GM23338 (cell line): ENCODE data around the gene UFD1. TPM values are rescaled to one million over a fixed set of nuclear protein-coding genes. Genes with fewer than 3 reads are reported as not detected.
"Not testable (repeated sequence)": the region's sequence is repeated elsewhere in the genome, so short reads cannot be mapped to it uniquely, and the experiment has no call there.

Experiments used
- ATAC-seq: fragments of 200-7000 bp; cut with Tn5 transposase; 3 replicates; pipeline ENCODE4 v1.9.1; 2020
- DNase-seq: peaks from one replicate; pipeline ENCODE4 v3.0.0-alpha.2; 2015; ENCODE audit warnings: low spot score
- H2AFZ ChIP-seq: fragments of 200-600 bp; sonication (generic); 2 replicates; pipeline ENCODE4 v1.8.0; 2016; ENCODE audit warnings: antibody characterized with exemption, mild to moderate bottlenecking, moderate library complexity
- H3F3A ChIP-seq: fragments of 200-600 bp; sonication (generic); replicated peaks from 2 replicates; pipeline ENCODE4 v1.8.0; 2017; ENCODE audit warnings: antibody characterized with exemption, mixed run types, low read depth
- H3K27ac ChIP-seq: fragments of 200-600 bp; sonication (generic); 2 replicates; pipeline ENCODE4 v1.6.1; 2016; ENCODE audit warnings: low read depth
- H3K27me3 ChIP-seq: fragments of 200-600 bp; sonication (generic); 2 replicates; pipeline ENCODE4 v1.8.0; 2016; ENCODE audit warnings: mild to moderate bottlenecking, mixed run types, moderate library complexity; ENCODE audit not compliant: insufficient read depth
- H3K36me3 ChIP-seq: fragments of 200-600 bp; sonication (generic); 2 replicates; pipeline ENCODE4 v1.8.0; 2016; ENCODE audit warnings: mild to moderate bottlenecking; ENCODE audit not compliant: insufficient read depth
- H3K4me1 ChIP-seq: fragments of 200-600 bp; sonication (generic); 2 replicates; pipeline ENCODE4 v1.8.0; 2016; ENCODE audit warnings: mild to moderate bottlenecking, moderate library complexity; ENCODE audit not compliant: insufficient read depth
- H3K4me2 ChIP-seq: fragments of 200-600 bp; sonication (generic); 2 replicates; pipeline ENCODE4 v1.7.1; 2017; ENCODE audit warnings: mixed run types
- H3K4me3 ChIP-seq: fragments of 200-600 bp; sonication (generic); 2 replicates; pipeline ENCODE4 v1.6.1; 2016; ENCODE audit warnings: mixed run types
- H3K79me2 ChIP-seq: fragments of 200-600 bp; sonication (generic); replicated peaks from 2 replicates; pipeline ENCODE4 v1.8.0; 2017; ENCODE audit warnings: mild to moderate bottlenecking; ENCODE audit not compliant: insufficient read depth
- H3K9me2 ChIP-seq: fragments of 200-600 bp; sonication (generic); 2 replicates; pipeline ENCODE4 v1.8.0; 2017; ENCODE audit not compliant: insufficient read depth
- H4K20me1 ChIP-seq: fragments of 200-600 bp; sonication (generic); replicated peaks from 2 replicates; pipeline ENCODE4 v1.8.0; 2017; ENCODE audit warnings: mild to moderate bottlenecking; ENCODE audit not compliant: insufficient read depth
- H3K27ac Mint-ChIP-seq: 2 replicates; pipeline ENCODE4 v1.8.0; 2020; ENCODE audit warnings: inconsistent platforms, mild to moderate bottlenecking, moderate library complexity, mixed read lengths
- H3K27me3 Mint-ChIP-seq: 3 replicates; pipeline ENCODE4 v1.8.0; 2022; ENCODE audit warnings: low read depth, mild to moderate bottlenecking, moderate library complexity, mixed read lengths, inconsistent platforms; ENCODE audit not compliant: insufficient read depth, poor library complexity
- H3K36me3 Mint-ChIP-seq: 3 replicates; pipeline ENCODE4 v1.8.0; 2021; ENCODE audit warnings: low read depth, mild to moderate bottlenecking, inconsistent platforms, moderate library complexity, mixed read lengths
- H3K4me1 Mint-ChIP-seq: 3 replicates; pipeline ENCODE4 v1.8.0; 2020; ENCODE audit warnings: mild to moderate bottlenecking, inconsistent platforms, mixed read lengths
- H3K4me3 Mint-ChIP-seq: 3 replicates; pipeline ENCODE4 v1.8.0; 2021; ENCODE audit warnings: moderate library complexity, mild to moderate bottlenecking, inconsistent platforms, mixed read lengths
- H3K9me3 Mint-ChIP-seq: 3 replicates; pipeline ENCODE4 v1.8.0; 2020; ENCODE audit warnings: moderate library complexity, mild to moderate bottlenecking, inconsistent platforms, mixed read lengths
- EZH2 ChIP-seq: fragments of 200-600 bp; sonication (generic); IDR thresholded peaks from one replicate; pipeline ENCODE4 v1.8.0; 2017; ENCODE audit warnings: antibody characterized with exemption, mild to moderate bottlenecking, low read depth; ENCODE audit not compliant: unreplicated experiment
- EZH2phosphoT487 ChIP-seq: fragments of 200-600 bp; sonication (generic); IDR thresholded peaks from one replicate; pipeline ENCODE4 v1.8.1; 2018; ENCODE audit warnings: antibody characterized with exemption; ENCODE audit not compliant: unreplicated experiment
- NANOG ChIP-seq: IDR thresholded peaks from 2 replicates; pipeline ENCODE4 v1.6.1; 2016; ENCODE audit warnings: antibody characterized with exemption, borderline replicate concordance
- ZNF114 ChIP-seq: fragments of 250-450 bp; sonication (Bioruptor Pico); IDR thresholded peaks from 2 replicates; pipeline ENCODE4 v1.5.0; 2020; ENCODE audit warnings: mild to moderate bottlenecking, moderate library complexity
- polyA plus RNA-seq: library from polyadenylated mRNA; unstranded; fragments of >200 nt; fragmentation: Nextera tagmentation; extraction: Ambion mirVana; gene quantifications from 2 replicates; pipeline ENCODE4 v1.2.1, GENCODE V29; 2016
- total RNA-seq: library from RNA; depleted of rRNA; stranded (reverse); fragments of >200 nt; shearing (Covaris generic); gene quantifications from 2 replicates; pipeline ENCODE4 v1.2.3, GENCODE V29; 2014
- TF ChIP-seq, protein P1 (sequence below), 2 experiments: fragments of 200-600 bp in 1 of 2; sonication (generic) in 1 of 2; conservative IDR thresholded peaks; 2 replicates each; pipeline versions ENCODE4 v1.5.1 to v1.6.1; 2016 to 2017; ENCODE audit warnings: antibody characterized with exemption in 2 of 2, low read depth in 2 of 2, mild to moderate bottlenecking in 2 of 2, moderate library complexity in 1 of 2
- TF ChIP-seq, protein P2 (sequence below): fragments of 250-450 bp; sonication (Bioruptor Pico); IDR thresholded peaks from 2 replicates; pipeline ENCODE4 v1.5.0; 2020; ENCODE audit warnings: mild to moderate bottlenecking, moderate library complexity
- TF ChIP-seq, protein P3 (sequence below): IDR thresholded peaks from one replicate; pipeline ENCODE4 v1.6.1; 2018; ENCODE audit warnings: antibody characterized with exemption; ENCODE audit not compliant: unreplicated experiment

Gene UFD1
- total and polyA plus RNA-seq, 2 experiments from 2014 or later = 53.5 to 93.8 TPM

DNA sequence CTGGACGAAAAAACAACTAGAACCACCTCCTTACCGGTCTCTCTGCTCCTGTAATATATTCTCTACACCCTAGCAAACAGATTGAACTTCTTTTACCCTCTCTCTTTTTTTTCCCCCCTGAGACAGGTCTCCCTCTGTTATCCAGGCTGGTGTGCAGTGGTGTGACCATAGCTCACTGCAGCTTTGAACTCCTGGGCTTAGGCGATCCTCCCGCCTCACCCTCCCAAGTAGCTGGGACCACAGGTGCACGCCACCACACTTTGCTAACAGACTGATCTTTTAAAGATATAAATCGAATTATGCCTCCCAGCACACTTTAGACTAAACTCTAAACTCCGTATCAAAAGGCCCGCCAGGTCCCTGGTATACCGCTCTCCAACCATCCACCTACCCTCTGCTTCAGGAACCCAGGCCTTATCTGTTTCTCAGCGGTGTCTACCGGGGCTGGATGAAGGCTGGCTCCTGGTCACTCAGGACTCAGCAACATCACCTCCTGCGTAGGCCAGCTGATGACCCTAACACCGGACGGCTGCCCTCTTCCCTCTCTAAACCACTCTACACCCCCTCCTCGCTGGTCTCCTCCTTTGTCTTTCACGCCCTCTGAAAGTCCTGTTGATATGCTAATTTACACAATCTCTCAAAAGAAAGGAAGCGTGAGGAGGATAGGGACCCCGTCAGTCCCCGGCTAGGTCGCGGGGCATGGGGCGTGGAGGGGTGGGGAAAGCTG, 32.2 kb downstream of the UFD1 start:
- DNase-seq = peak; percentile 86
- Histone ChIP-seq H3K4me1 (peaks cover 12% of the 10 kb centered on the region; the same call in 1 of the 2 replicates), H3K79me2 (peaks cover 36% of the 10 kb centered on the region), H3K9me2 (no peaks in the 10 kb centered on the region), H3K27ac (peak overlapping the region; percentile 64; the same call in 1 of the 2 replicates), H4K20me1 (peaks cover 51% of the 10 kb centered on the region), H3K4me3 (peak overlapping the region; percentile 77), H3K36me3 (no peaks in the 10 kb centered on the region; the same call in 1 of the 2 replicates), H3F3A (peaks cover 11% of the 10 kb centered on the region; the same call in 1 of the 2 replicates), H3K4me2 (peak overlapping the region; percentile 90), H2AFZ (no peak overlapping the region), H3K27me3 (peaks cover 8% of the 10 kb centered on the region)
- Mint-ChIP-seq H3K27me3 (peaks cover 15% of the 10 kb centered on the region), H3K4me3 (peak overlapping the region; percentile 91), H3K36me3 (peaks cover 49% of the 10 kb centered on the region), H3K27ac (peak overlapping the region; percentile 82), H3K9me3 (no peaks in the 10 kb centered on the region; the same call in 2 of the 3 replicates), H3K4me1 (peaks cover 17% of the 10 kb centered on the region)
- peak; percentile 77 for ATAC-seq
- TF ChIP-seq EZH2phosphoT487 (no peak), EZH2 (no peak), NANOG (no peak), ZNF114 (no peak)
- TF ChIP-seq, protein P1, sequence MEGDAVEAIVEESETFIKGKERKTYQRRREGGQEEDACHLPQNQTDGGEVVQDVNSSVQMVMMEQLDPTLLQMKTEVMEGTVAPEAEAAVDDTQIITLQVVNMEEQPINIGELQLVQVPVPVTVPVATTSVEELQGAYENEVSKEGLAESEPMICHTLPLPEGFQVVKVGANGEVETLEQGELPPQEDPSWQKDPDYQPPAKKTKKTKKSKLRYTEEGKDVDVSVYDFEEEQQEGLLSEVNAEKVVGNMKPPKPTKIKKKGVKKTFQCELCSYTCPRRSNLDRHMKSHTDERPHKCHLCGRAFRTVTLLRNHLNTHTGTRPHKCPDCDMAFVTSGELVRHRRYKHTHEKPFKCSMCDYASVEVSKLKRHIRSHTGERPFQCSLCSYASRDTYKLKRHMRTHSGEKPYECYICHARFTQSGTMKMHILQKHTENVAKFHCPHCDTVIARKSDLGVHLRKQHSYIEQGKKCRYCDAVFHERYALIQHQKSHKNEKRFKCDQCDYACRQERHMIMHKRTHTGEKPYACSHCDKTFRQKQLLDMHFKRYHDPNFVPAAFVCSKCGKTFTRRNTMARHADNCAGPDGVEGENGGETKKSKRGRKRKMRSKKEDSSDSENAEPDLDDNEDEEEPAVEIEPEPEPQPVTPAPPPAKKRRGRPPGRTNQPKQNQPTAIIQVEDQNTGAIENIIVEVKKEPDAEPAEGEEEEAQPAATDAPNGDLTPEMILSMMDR (conservative IDR thresholded peaks at IDR 0.05; ENCODE audit: low read depth in 2 of 2) = no peak
- TF ChIP-seq, protein P2, sequence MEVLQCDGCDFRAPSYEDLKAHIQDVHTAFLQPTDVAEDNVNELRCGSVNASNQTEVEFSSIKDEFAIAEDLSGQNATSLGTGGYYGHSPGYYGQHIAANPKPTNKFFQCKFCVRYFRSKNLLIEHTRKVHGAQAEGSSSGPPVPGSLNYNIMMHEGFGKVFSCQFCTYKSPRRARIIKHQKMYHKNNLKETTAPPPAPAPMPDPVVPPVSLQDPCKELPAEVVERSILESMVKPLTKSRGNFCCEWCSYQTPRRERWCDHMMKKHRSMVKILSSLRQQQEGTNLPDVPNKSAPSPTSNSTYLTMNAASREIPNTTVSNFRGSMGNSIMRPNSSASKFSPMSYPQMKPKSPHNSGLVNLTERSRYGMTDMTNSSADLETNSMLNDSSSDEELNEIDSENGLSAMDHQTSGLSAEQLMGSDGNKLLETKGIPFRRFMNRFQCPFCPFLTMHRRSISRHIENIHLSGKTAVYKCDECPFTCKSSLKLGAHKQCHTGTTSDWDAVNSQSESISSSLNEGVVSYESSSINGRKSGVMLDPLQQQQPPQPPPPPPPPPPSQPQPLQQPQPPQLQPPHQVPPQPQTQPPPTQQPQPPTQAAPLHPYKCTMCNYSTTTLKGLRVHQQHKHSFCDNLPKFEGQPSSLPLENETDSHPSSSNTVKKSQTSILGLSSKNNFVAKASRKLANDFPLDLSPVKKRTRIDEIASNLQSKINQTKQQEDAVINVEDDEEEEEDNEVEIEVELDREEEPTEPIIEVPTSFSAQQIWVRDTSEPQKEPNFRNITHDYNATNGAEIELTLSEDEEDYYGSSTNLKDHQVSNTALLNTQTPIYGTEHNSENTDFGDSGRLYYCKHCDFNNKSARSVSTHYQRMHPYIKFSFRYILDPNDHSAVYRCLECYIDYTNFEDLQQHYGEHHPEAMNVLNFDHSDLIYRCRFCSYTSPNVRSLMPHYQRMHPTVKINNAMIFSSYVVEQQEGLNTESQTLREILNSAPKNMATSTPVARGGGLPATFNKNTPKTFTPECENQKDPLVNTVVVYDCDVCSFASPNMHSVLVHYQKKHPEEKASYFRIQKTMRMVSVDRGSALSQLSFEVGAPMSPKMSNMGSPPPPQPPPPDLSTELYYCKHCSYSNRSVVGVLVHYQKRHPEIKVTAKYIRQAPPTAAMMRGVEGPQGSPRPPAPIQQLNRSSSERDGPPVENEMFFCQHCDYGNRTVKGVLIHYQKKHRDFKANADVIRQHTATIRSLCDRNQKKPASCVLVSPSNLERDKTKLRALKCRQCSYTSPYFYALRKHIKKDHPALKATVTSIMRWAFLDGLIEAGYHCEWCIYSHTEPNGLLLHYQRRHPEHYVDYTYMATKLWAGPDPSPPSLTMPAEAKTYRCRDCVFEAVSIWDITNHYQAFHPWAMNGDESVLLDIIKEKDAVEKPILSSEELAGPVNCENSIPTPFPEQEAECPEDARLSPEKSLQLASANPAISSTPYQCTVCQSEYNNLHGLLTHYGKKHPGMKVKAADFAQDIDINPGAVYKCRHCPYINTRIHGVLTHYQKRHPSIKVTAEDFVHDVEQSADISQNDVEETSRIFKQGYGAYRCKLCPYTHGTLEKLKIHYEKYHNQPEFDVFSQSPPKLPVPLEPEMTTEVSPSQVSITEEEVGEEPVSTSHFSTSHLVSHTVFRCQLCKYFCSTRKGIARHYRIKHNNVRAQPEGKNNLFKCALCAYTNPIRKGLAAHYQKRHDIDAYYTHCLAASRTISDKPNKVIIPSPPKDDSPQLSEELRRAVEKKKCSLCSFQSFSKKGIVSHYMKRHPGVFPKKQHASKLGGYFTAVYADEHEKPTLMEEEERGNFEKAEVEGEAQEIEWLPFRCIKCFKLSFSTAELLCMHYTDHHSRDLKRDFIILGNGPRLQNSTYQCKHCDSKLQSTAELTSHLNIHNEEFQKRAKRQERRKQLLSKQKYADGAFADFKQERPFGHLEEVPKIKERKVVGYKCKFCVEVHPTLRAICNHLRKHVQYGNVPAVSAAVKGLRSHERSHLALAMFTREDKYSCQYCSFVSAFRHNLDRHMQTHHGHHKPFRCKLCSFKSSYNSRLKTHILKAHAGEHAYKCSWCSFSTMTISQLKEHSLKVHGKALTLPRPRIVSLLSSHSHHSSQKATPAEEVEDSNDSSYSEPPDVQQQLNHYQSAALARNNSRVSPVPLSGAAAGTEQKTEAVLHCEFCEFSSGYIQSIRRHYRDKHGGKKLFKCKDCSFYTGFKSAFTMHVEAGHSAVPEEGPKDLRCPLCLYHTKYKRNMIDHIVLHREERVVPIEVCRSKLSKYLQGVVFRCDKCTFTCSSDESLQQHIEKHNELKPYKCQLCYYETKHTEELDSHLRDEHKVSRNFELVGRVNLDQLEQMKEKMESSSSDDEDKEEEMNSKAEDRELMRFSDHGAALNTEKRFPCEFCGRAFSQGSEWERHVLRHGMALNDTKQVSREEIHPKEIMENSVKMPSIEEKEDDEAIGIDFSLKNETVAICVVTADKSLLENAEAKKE (CRISPR knock-in tag) = no peak
- TF ChIP-seq, protein P3, sequence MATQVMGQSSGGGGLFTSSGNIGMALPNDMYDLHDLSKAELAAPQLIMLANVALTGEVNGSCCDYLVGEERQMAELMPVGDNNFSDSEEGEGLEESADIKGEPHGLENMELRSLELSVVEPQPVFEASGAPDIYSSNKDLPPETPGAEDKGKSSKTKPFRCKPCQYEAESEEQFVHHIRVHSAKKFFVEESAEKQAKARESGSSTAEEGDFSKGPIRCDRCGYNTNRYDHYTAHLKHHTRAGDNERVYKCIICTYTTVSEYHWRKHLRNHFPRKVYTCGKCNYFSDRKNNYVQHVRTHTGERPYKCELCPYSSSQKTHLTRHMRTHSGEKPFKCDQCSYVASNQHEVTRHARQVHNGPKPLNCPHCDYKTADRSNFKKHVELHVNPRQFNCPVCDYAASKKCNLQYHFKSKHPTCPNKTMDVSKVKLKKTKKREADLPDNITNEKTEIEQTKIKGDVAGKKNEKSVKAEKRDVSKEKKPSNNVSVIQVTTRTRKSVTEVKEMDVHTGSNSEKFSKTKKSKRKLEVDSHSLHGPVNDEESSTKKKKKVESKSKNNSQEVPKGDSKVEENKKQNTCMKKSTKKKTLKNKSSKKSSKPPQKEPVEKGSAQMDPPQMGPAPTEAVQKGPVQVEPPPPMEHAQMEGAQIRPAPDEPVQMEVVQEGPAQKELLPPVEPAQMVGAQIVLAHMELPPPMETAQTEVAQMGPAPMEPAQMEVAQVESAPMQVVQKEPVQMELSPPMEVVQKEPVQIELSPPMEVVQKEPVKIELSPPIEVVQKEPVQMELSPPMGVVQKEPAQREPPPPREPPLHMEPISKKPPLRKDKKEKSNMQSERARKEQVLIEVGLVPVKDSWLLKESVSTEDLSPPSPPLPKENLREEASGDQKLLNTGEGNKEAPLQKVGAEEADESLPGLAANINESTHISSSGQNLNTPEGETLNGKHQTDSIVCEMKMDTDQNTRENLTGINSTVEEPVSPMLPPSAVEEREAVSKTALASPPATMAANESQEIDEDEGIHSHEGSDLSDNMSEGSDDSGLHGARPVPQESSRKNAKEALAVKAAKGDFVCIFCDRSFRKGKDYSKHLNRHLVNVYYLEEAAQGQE = no peak

DNA sequence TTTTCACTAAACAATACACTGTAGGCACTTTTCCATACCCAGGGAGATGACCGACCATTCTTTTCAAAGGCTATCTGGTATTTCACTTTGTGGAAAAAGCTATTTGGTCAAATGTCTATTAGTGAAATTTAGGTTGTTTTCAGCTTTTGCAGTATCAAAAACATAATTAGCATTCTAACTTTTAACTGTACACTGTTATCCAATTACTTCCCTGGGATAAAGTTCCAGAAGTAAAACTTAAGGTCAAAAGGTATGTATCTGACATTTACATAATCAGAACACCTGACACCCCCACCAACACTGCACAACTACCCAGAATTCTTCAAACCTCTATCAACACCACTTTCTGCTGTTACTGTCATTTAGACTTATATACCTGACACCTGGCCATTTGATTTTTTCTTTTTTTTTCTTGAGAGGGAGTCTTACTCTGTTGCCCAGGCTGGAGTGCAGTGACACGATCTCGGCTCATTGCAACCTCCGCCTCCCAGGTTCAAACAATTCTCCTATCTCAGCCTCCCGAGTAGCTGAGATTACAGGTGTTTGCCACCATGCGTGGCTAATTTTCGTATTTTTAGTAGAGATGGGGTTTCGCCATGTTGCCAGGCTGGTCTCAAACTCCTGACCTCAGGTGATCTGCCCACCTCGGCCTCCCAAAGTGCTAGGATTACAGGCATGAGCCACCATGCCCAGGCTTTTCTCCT, 33.6 kb downstream of the UFD1 start:
- H3K27ac ChIP-seq, H3K36me3 ChIP-seq, H3F3A ChIP-seq, H3K4me3 Mint-ChIP-seq, H3K4me2 ChIP-seq, H2AFZ ChIP-seq, ATAC-seq, H3K9me2 ChIP-seq, DNase-seq, H3K27ac Mint-ChIP-seq, H3K27me3 ChIP-seq, H3K4me3 ChIP-seq, H3K9me3 Mint-ChIP-seq: not testable (repeated sequence)
- H3K36me3 Mint-ChIP-seq = peaks cover 37% of the 10 kb centered on the region
- H3K4me1 Mint-ChIP-seq = peaks cover 17% of the 10 kb centered on the region
- peaks cover 12% of the 10 kb centered on the region; the same call in 1 of the 2 replicates for H3K4me1 ChIP-seq
- H3K79me2 ChIP-seq = peaks cover 48% of the 10 kb centered on the region
- peaks cover 55% of the 10 kb centered on the region for H4K20me1 ChIP-seq
- H3K27me3 Mint-ChIP-seq = peaks cover 17% of the 10 kb centered on the region
